DND-41 (cell line): ENCODE results near the gene GATD1.

Source experiments
- ATAC-seq: fragments of 200-7000 bp; cut with Tn5 transposase; 3 replicates; pipeline ENCODE4 v1.9.1; 2021; ENCODE audit warnings: low read depth; ENCODE audit not compliant: insufficient read depth
- DNase-seq: peaks from one replicate; pipeline ENCODE4 v3.0.0-alpha.2; 2020
- H2AFZ ChIP-seq: 2 replicates; pipeline ENCODE4 v1.6.0; 2012; ENCODE audit warnings: low read depth, low read length
- H3K27ac ChIP-seq: 2 replicates; pipeline ENCODE4 v1.5.1; 2012; ENCODE audit warnings: low read length, inconsistent platforms
- H3K27me3 ChIP-seq: fragments of 200-600 bp; sonication (generic); 2 replicates; pipeline ENCODE4 v1.6.0; 2012; ENCODE audit warnings: low read length, mild to moderate bottlenecking, inconsistent platforms; ENCODE audit not compliant: insufficient read depth, poor library complexity
- H3K36me3 ChIP-seq: 2 replicates; pipeline ENCODE4 v1.5.1; 2012; ENCODE audit warnings: low read length, inconsistent platforms; ENCODE audit not compliant: insufficient read depth
- H3K4me1 ChIP-seq: 2 replicates; pipeline ENCODE4 v1.5.1; 2012; ENCODE audit warnings: mild to moderate bottlenecking, low read length; ENCODE audit not compliant: insufficient read depth
- H3K4me2 ChIP-seq: 2 replicates; pipeline ENCODE4 v1.6.0; 2012; ENCODE audit warnings: mild to moderate bottlenecking, moderate library complexity, low read length, inconsistent platforms; ENCODE audit not compliant: insufficient read depth
- H3K4me3 ChIP-seq, 2 experiments: fragments of 200-600 bp in 1 of 2; shearing (Covaris generic) in 1 of 2; 2 replicates each; pipeline ENCODE4 v1.5.1; 2012 to 2016; ENCODE audit warnings: inconsistent platforms in 2 of 2, low read length in 2 of 2, mild to moderate bottlenecking in 2 of 2, low read depth in 1 of 2, moderate library complexity in 1 of 2
- H3K79me2 ChIP-seq: 2 replicates; pipeline ENCODE4 v1.6.0; 2012; ENCODE audit warnings: low read length, inconsistent platforms; ENCODE audit not compliant: insufficient read depth
- H3K9ac ChIP-seq: 2 replicates; pipeline ENCODE4 v1.6.0; 2012; ENCODE audit warnings: low read depth, mild to moderate bottlenecking, inconsistent platforms, low read length, moderate library complexity
- H3K9me3 ChIP-seq: 2 replicates; pipeline ENCODE4 v1.5.1; 2012; ENCODE audit warnings: low read length, moderate library complexity, mild to moderate bottlenecking, inconsistent platforms; ENCODE audit not compliant: insufficient read depth, severe bottlenecking
- H4K20me1 ChIP-seq: 2 replicates; pipeline ENCODE4 v1.6.0; 2012; ENCODE audit warnings: low read length; ENCODE audit not compliant: insufficient read depth
- EZH2 ChIP-seq: IDR thresholded peaks from 3 replicates; pipeline ENCODE4 v1.6.1; 2012; ENCODE audit warnings: borderline replicate concordance, low read depth, mild to moderate bottlenecking, moderate library complexity, low read length, inconsistent platforms; ENCODE audit not compliant: severe bottlenecking
- TF ChIP-seq, protein P1 (sequence below): IDR thresholded peaks from 2 replicates; pipeline ENCODE4 v1.5.1; 2012; ENCODE audit warnings: borderline replicate concordance, low read length, moderate library complexity, mild to moderate bottlenecking; ENCODE audit not compliant: poor library complexity, severe bottlenecking; ENCODE audit errors: extremely low read depth

Gene GATD1

DNA sequence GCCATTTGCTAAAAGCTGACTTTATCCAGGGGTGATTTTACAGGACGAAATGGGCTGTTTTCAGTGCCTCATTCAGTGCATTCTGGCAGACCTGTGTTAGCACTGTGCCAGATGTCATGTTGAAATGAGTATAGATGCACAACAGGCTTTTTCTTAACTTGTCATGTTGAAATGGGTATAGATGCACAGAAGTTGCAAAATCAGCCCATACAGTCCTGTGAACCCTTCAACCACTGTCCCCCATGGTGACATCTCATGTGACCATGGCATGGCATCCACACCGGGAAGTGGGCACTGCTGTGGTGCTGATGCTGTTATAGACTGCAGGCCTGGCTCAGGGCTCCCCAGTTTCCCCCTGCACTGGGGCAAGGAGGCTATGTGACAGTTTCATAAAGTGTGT, 27.6 kb downstream of the GATD1 start:
- peaks cover 30% of the 10 kb centered on the region for H3K4me1 ChIP-seq
- peak overlapping the region; percentile 94; the same call in 1 of the 2 replicates for H3K4me2 ChIP-seq
- ATAC-seq = no peak
- TF ChIP-seq, protein P1, sequence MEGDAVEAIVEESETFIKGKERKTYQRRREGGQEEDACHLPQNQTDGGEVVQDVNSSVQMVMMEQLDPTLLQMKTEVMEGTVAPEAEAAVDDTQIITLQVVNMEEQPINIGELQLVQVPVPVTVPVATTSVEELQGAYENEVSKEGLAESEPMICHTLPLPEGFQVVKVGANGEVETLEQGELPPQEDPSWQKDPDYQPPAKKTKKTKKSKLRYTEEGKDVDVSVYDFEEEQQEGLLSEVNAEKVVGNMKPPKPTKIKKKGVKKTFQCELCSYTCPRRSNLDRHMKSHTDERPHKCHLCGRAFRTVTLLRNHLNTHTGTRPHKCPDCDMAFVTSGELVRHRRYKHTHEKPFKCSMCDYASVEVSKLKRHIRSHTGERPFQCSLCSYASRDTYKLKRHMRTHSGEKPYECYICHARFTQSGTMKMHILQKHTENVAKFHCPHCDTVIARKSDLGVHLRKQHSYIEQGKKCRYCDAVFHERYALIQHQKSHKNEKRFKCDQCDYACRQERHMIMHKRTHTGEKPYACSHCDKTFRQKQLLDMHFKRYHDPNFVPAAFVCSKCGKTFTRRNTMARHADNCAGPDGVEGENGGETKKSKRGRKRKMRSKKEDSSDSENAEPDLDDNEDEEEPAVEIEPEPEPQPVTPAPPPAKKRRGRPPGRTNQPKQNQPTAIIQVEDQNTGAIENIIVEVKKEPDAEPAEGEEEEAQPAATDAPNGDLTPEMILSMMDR = no peak
- TF ChIP-seq EZH2 = no peak
- peak overlapping the region; percentile 17; the same call in 1 of the 2 replicates for H3K27ac ChIP-seq
- H3K4me3 ChIP-seq = no peak overlapping the region
- peaks cover 37% of the 10 kb centered on the region for H4K20me1 ChIP-seq
- no peak overlapping the region for H2AFZ ChIP-seq
- peaks cover 21% of the 10 kb centered on the region for H3K36me3 ChIP-seq
- no peaks in the 10 kb centered on the region for H3K9me3 ChIP-seq
- no peaks in the 10 kb centered on the region for H3K27me3 ChIP-seq
- peaks cover 76% of the 10 kb centered on the region for H3K79me2 ChIP-seq
- 0 out of 2 replicates have a peak overlapping the region, but pooled peaks have one; percentile 27 for H3K9ac ChIP-seq
- no peak for DNase-seq

DNA sequence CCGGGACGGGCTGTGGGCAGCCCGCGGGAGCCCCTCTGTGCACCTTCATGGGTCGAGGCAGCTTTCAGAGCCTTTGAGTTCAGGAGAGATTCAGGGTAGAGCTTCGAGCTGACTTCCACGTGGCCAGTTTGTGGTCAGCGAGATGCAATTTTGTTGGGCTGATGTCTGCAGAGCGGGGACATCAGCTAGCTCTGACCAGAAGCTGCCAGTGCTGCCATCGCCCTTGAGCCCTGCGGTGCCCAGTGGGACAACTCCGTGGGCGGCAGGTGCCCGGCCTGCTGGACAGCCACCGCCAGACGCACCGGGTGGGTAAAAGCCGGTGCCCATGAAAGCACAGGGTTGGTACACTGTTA, 29.3 kb downstream of the GATD1 start:
- H3K79me2 ChIP-seq = peaks cover 63% of the 10 kb centered on the region
- no peaks in the 10 kb centered on the region for H3K9me3 ChIP-seq
- peaks cover 30% of the 10 kb centered on the region for H3K4me1 ChIP-seq
- peak overlapping the region; percentile 88 for H3K9ac ChIP-seq
- H4K20me1 ChIP-seq = peaks cover 29% of the 10 kb centered on the region
- H3K4me2 ChIP-seq = peak overlapping the region; percentile 94
- TF ChIP-seq, protein P1 = no peak
- no peak for TF ChIP-seq EZH2
- peak overlapping the region; percentile 96 for H2AFZ ChIP-seq
- peaks cover 20% of the 10 kb centered on the region for H3K36me3 ChIP-seq
- H3K27me3 ChIP-seq = no peaks in the 10 kb centered on the region
- ATAC-seq (peak; percentile 22; the same call in 2 of the 3 replicates), DNase-seq (no peak)
- peak overlapping the region; percentile 80 for H3K27ac ChIP-seq
- peak overlapping the region; percentile 51 to 83 for H3K4me3 ChIP-seq

DNA sequence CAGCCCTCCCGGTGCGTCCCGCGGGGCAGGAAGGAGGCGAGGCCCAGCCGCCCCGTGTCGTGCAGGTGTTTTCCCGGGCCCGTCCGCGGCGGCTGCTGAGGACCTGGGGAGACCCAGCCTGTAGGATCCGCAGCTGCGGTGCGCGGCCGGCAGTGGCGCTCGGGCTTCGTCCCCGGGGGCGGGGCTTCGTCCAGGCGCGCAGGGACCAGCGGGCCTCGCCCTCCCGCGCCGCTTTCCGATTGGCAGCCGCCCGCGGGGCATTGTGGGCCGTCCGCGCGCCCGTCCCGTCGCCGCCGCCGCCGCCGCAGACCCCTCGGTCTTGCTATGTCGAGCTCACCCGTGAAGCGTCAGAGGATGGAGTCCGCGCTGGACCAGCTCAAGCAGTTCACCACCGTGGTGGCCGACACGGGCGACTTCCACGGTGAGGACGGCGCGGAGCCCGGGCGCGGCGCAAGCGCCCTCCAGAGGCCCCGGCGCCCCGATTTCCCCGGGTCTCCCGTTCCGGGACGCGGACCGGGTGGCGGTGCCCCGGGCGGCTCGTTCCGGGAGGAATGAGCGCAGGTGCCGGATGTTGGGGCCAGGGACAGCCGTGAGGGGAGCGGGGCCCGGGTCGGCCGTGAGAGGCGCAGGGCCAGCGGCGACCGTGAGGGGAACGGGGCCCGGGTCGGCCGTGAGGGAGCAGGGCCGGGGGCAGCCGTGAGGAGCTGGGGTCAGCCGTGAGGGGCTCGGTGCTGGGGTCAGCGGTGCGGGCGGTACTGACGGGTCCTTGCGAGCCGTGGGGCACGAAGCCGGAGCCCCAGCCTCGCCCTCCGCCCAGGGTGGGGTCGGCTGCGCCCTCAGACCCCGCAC, 29.9 kb downstream of the GATD1 start, which contains the start of gene TALDO1:
Gene TALDO1, plus strand, starts transcription at position 307 of the 849 bp plus-strand sequence. Its CDS starts 18 bp downstream, at position 325.
- TF ChIP-seq, protein P1 = peak; percentile 28
- no peak for TF ChIP-seq EZH2
- ATAC-seq (peak; percentile 81), DNase-seq (peak; percentile 80)
- Histone ChIP-seq H3K36me3 (peaks cover 14% of the 10 kb centered on the region), H3K27ac (peak within 1 kb of the TSS; percentile 80), H2AFZ (peak within 1 kb of the TSS; percentile 96), H3K27me3 (no peaks in the 10 kb centered on the region), H4K20me1 (peaks cover 23% of the 10 kb centered on the region), H3K4me3 (peak within 1 kb of the TSS; percentile 51 to 83), H3K4me2 (peak within 1 kb of the TSS; percentile 94), H3K79me2 (peaks cover 57% of the 10 kb centered on the region), H3K4me1 (peaks cover 30% of the 10 kb centered on the region), H3K9ac (peak within 1 kb of the TSS; percentile 88), H3K9me3 (no peaks in the 10 kb centered on the region)
